Aorta (tissue), 5 donors: ENCODE measurements around the gene ADPRM. TPM values are rescaled to one million over a fixed set of nuclear protein-coding genes. Genes with fewer than 3 reads are reported as not detected.
"Not testable (repeated sequence)": the region's sequence is repeated elsewhere in the genome, so short reads cannot be mapped to it uniquely, and the experiment has no call there.

Experiments used
- ATAC-seq: fragments of 200-7000 bp; cut with Tn5 transposase; one replicate; pipeline ENCODE4 v1.9.1; 2022; ENCODE audit warnings: moderate library complexity; ENCODE audit not compliant: low FRiP score
- DNase-seq, 2 donors: peaks; one replicate each; pipeline ENCODE4 v3.0.0-alpha.2; 2020
- H3K27ac ChIP-seq, 2 donors: one replicate each; pipeline ENCODE4 v1.5.1; 2013; ENCODE audit warnings: low read length in 2 of 2, mild to moderate bottlenecking in 2 of 2, moderate library complexity in 2 of 2, control low read depth in 1 of 2, inconsistent platforms in 1 of 2, low read depth in 1 of 2
- H3K27me3 ChIP-seq, 2 donors: one replicate each; pipeline ENCODE4 v1.6.1; 2013; ENCODE audit warnings: control low read depth in 1 of 2, low read length in 1 of 2, mild to moderate bottlenecking in 1 of 2, moderate library complexity in 1 of 2; ENCODE audit not compliant: insufficient read depth in 2 of 2, control insufficient read depth in 1 of 2
- H3K36me3 ChIP-seq, 2 donors: one replicate each; pipeline ENCODE4 v1.6.1; 2013; ENCODE audit warnings: control low read depth in 1 of 2, low read length in 1 of 2, mild to moderate bottlenecking in 1 of 2; ENCODE audit not compliant: insufficient read depth in 2 of 2, control insufficient read depth in 1 of 2
- H3K4me1 ChIP-seq, 2 donors: one replicate each; pipeline ENCODE4 v1.6.1; 2013; ENCODE audit warnings: low read length in 2 of 2, control low read depth in 1 of 2, mild to moderate bottlenecking in 1 of 2, moderate library complexity in 1 of 2; ENCODE audit not compliant: insufficient read depth in 2 of 2, control insufficient read depth in 1 of 2
- H3K4me3 ChIP-seq, 2 donors: one replicate each; pipeline ENCODE4 v1.5.1; 2013; ENCODE audit warnings: low read length in 2 of 2, control low read depth in 1 of 2, mild to moderate bottlenecking in 1 of 2
- H3K9me3 ChIP-seq: one replicate; pipeline ENCODE4 v1.6.1; 2013; ENCODE audit warnings: mild to moderate bottlenecking, low read length; ENCODE audit not compliant: control insufficient read depth
- WGBS, 2 donors: extraction: QIAGEN DNeasy Blood & Tissue Kit; methylation state at CpG; one replicate each; pipeline ENCODE4 v1.1.7; 2013; 5-methylcytosine and 5-hydroxymethylcytosine counted together
- intact Hi-C, 2 donors: fragments of 100-400 bp; cut with DNase I; formaldehyde crosslinking; loops; one replicate each; pipeline versions ENCODE4 v1.14.2 to v1.15.0; 2022
- polyA plus RNA-seq, 2 donors: library from polyadenylated mRNA; stranded (reverse); fragments of 200-250 nt; gene quantifications; one replicate each; pipeline ENCODE4 v1.2.3, GENCODE V29; 2013
- total RNA-seq, 2 donors: library from RNA; stranded (reverse); fragmentation: NEBNext Ultra II Directional; extraction: Animal tissue kit (Norgen Biotek cat#: 25700); gene quantifications; one replicate each; pipeline ENCODE4 v1.2.1, GENCODE V29; 2021
- donor health status: healthy with polysubstance abuse.
- donor health status: Bipolar disorder and iron deficiency.
- donor health status: DM: no; HTN: no; CAD: no.
- donor health status: DM: no; HTN: no; CAD: no.
- donor health status: DM: yes; HTN: yes; CAD: no.

Gene ADPRM
- total and polyA plus RNA-seq, 4 donors: 8.9 to 14.1 (median 11.2) TPM

DNA sequence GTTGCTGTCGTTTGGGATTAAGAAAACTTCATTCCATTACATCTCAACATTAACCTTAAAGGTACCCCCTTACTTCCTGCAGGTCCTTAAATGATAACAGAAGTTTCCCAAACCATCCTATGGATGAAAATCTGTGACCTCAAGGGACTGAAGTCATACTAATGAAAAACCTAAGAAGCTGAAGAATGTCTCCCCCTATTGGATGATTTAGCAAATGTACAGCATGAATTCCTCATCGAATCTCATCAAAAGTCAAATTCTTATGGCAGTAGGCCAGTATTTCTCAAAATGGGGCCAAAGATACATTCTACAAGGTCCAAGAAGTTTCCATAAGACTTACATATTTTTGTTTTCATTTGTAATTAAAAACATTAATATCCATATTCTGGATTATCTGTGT, 13.5 kb upstream of the ADPRM start:
- intact Hi-C loops: loop anchor here (5.0 to 10.0 kb wide), 2 partner anchors 37 to 51 kb away; partner anchors contain the start of gene TMEM220 (in 1 of the 2)
- H3K27ac ChIP-seq: peak overlapping the region; percentile 43 to 90
- ATAC-seq (no peak), DNase-seq (no peak)
- peaks cover 3% of the 10 kb centered on the region in 2 donors for H3K36me3 ChIP-seq
- H3K4me3 ChIP-seq: no peak overlapping the region
- 20 to 22% methylated on average over 2 of the region's 2 CpGs for WGBS, 2 donors
- H3K4me1 ChIP-seq: peaks cover 0 to 1% of the 10 kb centered on the region in 2 donors
- no peaks in the 10 kb centered on the region for H3K9me3 ChIP-seq
- H3K27me3 ChIP-seq: no peaks in the 10 kb centered on the region

DNA sequence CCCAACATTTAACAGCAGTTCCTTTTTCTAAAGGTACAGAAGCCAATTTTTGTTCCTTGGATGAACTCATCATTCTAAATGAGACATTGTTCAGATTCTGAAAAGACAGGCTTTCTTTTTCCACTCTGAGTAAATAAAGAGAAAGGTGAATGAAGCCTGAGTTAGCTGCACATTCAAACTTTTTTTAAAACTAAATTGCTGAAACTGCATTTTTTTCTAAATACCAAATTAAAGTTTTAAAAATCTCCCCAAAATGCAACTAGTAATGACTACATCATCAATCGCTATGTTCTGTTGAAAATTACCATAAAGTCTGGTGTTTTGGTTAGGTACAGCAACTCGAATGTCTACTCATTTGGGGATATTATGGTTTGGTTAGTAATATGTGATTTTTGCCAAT, 9.9 kb upstream of the ADPRM start:
- no peaks in the 10 kb centered on the region for H3K9me3 ChIP-seq
- no peaks in the 10 kb centered on the region for H3K4me1 ChIP-seq
- H3K36me3 ChIP-seq: peaks cover 2 to 3% of the 10 kb centered on the region in 2 donors
- intact Hi-C loops: loop anchor here in 1 of 2 donors (10.0 kb wide), 1 partner anchor 47 kb away; the partner anchor contains the start of gene TMEM220
- H3K27me3 ChIP-seq: no peaks in the 10 kb centered on the region
- ATAC-seq (no peak), DNase-seq (no peak)
- 85 to 90% methylated on average over 2 of the region's 2 CpGs for WGBS, 2 donors
- H3K27ac ChIP-seq: no peak overlapping the region
- H3K4me3 ChIP-seq: no peak overlapping the region

DNA sequence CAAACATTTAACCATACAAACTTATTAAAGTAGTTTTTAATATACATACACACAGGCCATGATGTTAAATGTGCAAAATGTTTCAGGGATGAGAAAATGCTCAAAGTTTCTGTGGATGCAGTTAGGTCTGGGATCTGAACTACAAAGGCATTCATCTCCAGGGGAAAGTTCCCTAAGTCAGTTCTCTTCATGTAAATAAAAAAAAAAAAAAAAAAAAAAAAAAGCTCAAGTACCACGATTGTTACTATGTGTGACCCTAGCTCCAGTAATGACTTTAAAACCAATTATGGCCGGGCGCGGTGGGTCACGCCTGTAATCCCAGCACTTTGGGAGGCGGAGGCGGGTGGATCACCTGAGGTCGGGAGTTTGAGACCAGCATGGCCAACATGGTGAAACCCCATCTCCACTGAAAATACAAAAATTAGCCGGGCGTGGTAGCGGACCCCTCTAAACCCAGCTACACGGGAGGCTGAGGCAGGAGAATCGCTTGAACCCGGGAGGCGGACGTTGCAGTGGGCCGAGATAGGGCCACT, 1.5 kb upstream of the ADPRM start:
- H3K4me3 ChIP-seq, H3K36me3 ChIP-seq, DNase-seq, ATAC-seq, H3K4me1 ChIP-seq, H3K9me3 ChIP-seq, H3K27me3 ChIP-seq, H3K27ac ChIP-seq: not testable (repeated sequence)
- 90 to 91% methylated on average over 17 of the region's 17 CpGs for WGBS, 2 donors
- intact Hi-C loops: loop anchor here in 1 of 2 donors (5.0 kb wide), 1 partner anchor 49 kb away; no protein-coding TSS in a partner anchor

DNA sequence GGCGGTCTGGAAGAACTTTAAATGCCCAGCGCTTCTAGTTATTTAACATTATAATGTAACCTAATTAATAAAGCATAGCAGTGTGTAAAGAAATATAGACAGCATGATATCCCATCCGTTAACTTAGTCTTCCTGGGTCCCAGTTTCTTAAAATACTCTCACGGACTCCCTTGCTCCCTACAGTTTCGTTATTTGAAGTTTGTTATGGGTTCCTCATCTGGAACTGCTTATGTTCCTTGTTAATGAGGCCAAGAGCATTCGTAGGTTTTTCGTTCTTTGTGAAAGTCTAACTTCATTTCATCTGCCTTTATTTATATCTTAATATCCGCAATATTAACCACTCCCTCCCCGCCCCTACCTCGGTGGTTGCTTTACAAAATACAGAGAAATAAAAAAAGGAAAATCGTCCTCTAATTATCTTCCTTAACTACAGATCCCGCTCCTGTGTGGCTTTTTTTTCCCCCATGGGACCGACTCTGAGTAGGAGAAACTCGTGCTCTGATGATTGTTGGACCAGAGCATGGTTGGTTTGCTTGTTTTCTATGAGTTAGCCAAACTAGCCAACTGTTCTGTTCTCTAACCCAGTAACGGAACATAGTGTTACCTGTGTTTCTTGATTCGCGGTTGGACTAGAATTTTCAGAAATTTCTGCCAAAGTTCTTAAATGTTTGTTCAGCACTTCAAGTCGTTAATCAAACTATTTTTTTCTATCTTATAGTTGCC, 863 bp downstream of the ADPRM start:
- 4 to 6% methylated on average over 18 of the region's 18 CpGs for WGBS, 2 donors
- H3K9me3 ChIP-seq: no peaks in the 10 kb centered on the region
- H3K27ac ChIP-seq: peak overlapping the region in 1 of 2 donors; percentile 30
- H3K36me3 ChIP-seq: no peaks in the 10 kb centered on the region
- no peaks in the 10 kb centered on the region for H3K27me3 ChIP-seq
- H3K4me1 ChIP-seq: peaks cover 0 to 4% of the 10 kb centered on the region in 2 donors
- DNase-seq (no peak), ATAC-seq (no peak)
- intact Hi-C loops: loop anchor here in 1 of 2 donors (5.0 kb wide), 1 partner anchor 51 kb away; no protein-coding TSS in a partner anchor
- H3K4me3 ChIP-seq: peak overlapping the region; percentile 65 to 76

DNA sequence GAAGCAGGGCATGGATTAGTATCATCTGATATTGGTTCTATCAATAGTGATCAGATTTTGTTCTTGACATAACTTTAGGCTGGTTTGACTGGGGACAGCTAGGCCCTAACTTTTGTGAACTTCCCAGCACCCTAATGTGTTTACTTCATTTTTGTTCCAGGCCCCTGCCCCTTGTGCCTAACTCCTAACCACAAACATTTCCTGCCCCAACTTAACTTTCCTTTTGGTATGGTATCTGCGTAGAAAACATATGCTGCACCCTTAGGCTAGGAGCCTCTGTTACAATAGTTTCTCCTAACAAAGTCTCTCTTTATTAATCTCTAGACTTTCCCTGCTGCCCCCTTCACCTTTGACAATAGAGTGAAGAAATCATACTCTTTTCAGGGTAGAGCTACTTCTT, 2.5 kb downstream of the ADPRM start:
- Histone ChIP-seq H3K4me3 (no peak overlapping the region), H3K36me3 (no peaks in the 10 kb centered on the region), H3K27me3 (no peaks in the 10 kb centered on the region), H3K9me3 (no peaks in the 10 kb centered on the region), H3K4me1 (peaks cover 0 to 4% of the 10 kb centered on the region in 2 donors), H3K27ac (no peak overlapping the region)
- DNase-seq: no peak
- ATAC-seq: no peak
- intact Hi-C loops: loop anchor here in 1 of 2 donors (5.0 kb wide), 1 partner anchor 53 kb away; no protein-coding TSS in a partner anchor
- WGBS, 2 donors: 90 to 93% methylated on average over 1 of the region's 1 CpG

DNA sequence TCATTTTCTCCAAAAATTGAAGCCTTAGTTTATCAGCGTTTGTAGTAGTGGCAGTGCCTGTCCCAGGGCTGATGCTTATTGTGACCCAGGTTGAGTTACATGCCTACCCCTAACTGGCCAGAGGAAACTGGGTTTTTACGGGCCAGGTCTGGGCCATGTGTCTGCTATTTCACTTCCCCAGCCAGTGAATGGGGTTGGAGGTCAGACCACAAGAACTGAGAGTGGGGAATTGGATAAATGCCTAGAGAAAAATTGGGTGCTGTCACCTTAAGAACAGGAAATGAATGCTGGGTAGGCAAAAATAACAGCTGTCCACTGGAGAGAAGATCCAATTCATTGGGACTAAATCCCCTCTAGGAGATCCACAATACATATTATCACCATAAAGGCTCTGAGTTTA, 5.2 kb downstream of the ADPRM start:
- WGBS, 2 donors: 69 to 76% methylated on average over 2 of the region's 2 CpGs
- ATAC-seq: no peak

DNA sequence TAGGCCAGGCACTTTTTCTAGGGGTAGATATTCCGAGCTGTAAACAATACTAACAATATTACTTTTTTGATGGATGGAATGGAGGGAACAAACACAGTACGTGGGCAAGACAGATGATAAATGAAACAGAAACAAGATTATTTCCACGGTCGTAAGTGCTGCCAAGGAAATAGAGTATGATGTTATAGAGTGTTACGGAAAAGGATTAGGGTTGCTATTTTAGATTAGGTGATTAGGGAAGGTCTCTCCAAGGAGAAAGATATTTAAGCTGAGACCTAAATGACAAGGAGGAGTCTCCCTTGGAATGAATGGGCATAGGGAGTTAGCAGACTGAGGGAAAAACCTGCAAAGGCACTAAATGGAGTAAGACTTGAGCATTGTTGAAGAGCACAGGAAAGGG, 8.3 kb downstream of the ADPRM start:
- intact Hi-C loops: no loop called here
- H3K36me3 ChIP-seq: peaks cover 2 to 4% of the 10 kb centered on the region in 2 donors
- DNase-seq: no peak
- no peaks in the 10 kb centered on the region for H3K27me3 ChIP-seq
- ATAC-seq: no peak
- no peak overlapping the region for H3K4me3 ChIP-seq
- H3K27ac ChIP-seq: no peak overlapping the region
- H3K9me3 ChIP-seq: no peaks in the 10 kb centered on the region
- whole genome bisulfite sequencing, 2 donors: 58 to 70% methylated on average over 5 of the region's 5 CpGs
- no peaks in the 10 kb centered on the region for H3K4me1 ChIP-seq

More for the DNA sequence above, 5.2 kb downstream of the ADPRM start:
- peaks cover 0 to 1% of the 10 kb centered on the region in 2 donors for H3K36me3 ChIP-seq
- intact Hi-C loops: no loop called here
- H3K27me3 ChIP-seq: no peaks in the 10 kb centered on the region
- no peaks in the 10 kb centered on the region for H3K4me1 ChIP-seq
- no peak overlapping the region for H3K27ac ChIP-seq
- no peak for DNase-seq
- no peaks in the 10 kb centered on the region for H3K9me3 ChIP-seq
- no peak overlapping the region for H3K4me3 ChIP-seq

DNA sequence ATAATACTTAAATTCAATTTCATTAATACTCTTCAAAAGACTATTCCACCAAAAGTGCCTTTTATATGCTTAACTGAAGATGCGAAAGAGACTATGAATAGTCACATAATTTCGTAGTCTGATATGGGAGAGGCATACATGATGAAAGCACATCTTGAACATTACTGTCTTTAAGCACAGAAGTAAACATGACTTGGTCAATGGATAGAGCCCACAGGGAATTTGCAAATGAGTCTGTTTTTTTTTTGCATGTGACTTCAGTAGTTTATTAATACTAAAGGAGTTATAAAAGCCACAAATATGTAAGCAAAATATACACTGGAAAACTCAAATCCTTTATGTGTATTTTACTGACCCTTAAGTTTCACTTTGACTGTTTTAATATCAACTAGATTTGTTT, 15.9 kb downstream of the ADPRM start:
- H3K4me3 ChIP-seq: no peak overlapping the region
- no peak overlapping the region for H3K27ac ChIP-seq
- peaks cover 5 to 12% of the 10 kb centered on the region in 2 donors for H3K36me3 ChIP-seq
- H3K9me3 ChIP-seq: no peaks in the 10 kb centered on the region
- H3K4me1 ChIP-seq: no peaks in the 10 kb centered on the region
- no peak for ATAC-seq
- intact Hi-C loops: no loop called here
- WGBS, 2 donors: 95 to 96% methylated on average over 2 of the region's 2 CpGs
- no peaks in the 10 kb centered on the region for H3K27me3 ChIP-seq
- no peak for DNase-seq

DNA sequence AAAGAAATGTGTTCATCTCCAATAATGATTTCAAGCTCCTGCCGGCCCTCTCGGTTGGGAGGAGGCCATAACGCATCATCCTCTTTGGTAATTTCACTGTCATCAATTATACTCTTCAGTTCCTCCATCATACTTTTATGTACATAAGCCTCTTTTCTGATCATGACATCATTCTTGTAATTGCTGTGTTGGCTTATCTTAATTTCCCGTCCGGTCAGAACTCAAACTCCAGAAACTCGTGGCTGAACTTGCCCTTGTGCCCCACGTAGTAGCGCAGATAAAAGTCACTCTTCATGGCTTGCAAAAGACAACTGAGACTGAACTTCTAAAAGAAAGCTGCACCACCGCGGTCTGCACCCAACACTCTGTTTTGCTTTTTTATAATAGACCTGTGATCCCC, 18.8 kb downstream of the ADPRM start:
- DNase-seq (no peak), ATAC-seq (no peak)
- Histone ChIP-seq H3K27me3 (no peaks in the 10 kb centered on the region), H3K4me3 (no peak overlapping the region), H3K4me1 (no peaks in the 10 kb centered on the region), H3K36me3 (peaks cover 3 to 9% of the 10 kb centered on the region in 2 donors), H3K9me3 (no peaks in the 10 kb centered on the region), H3K27ac (no peak overlapping the region)
- intact Hi-C loops: no loop called here
- WGBS, 2 donors: 84 to 89% methylated on average over 10 of the region's 10 CpGs
